Skeletal muscle tissue (tissue), 4 donors: Measurements from ENCODE around the gene EVI5L. TPM values are rescaled to one million over a fixed set of nuclear protein-coding genes. Genes with fewer than 3 reads are reported as not detected.

Source experiments
- H3K27ac ChIP-seq: one replicate; pipeline ENCODE4 v1.7.0; 2013; ENCODE audit warnings: mild to moderate bottlenecking, low read depth, low read length, inconsistent platforms
- H3K27me3 ChIP-seq, 3 donors: one replicate each; pipeline ENCODE4 v1.7.0; 2013; ENCODE audit warnings: low read length in 3 of 3; ENCODE audit not compliant: control insufficient read depth in 3 of 3, insufficient read depth in 3 of 3
- H3K36me3 ChIP-seq, 3 donors: one replicate each; pipeline ENCODE4 v1.7.0; 2013; ENCODE audit warnings: low read length in 3 of 3; ENCODE audit not compliant: control insufficient read depth in 3 of 3, insufficient read depth in 3 of 3
- H3K4me1 ChIP-seq, 3 donors: one replicate each; pipeline ENCODE4 v1.7.0; 2013; ENCODE audit warnings: low read length in 3 of 3, mild to moderate bottlenecking in 3 of 3; ENCODE audit not compliant: control insufficient read depth in 3 of 3, insufficient read depth in 3 of 3
- H3K4me3 ChIP-seq, 3 donors: one replicate each; pipeline ENCODE4 v1.7.0; 2013; ENCODE audit warnings: low read length in 3 of 3
- H3K9ac ChIP-seq, 3 donors: one replicate each; pipeline ENCODE4 v1.7.0; 2013; ENCODE audit warnings: low read length in 3 of 3, mild to moderate bottlenecking in 3 of 3, moderate library complexity in 2 of 3, low read depth in 1 of 3
- H3K9me3 ChIP-seq, 3 donors: one replicate each; pipeline ENCODE4 v1.7.0; 2013; ENCODE audit warnings: low read length in 3 of 3; ENCODE audit not compliant: control insufficient read depth in 3 of 3
- total RNA-seq: library from RNA; depleted of rRNA; stranded (reverse); fragments of >200 nt; gene quantifications from one replicate; pipeline ENCODE4 v1.2.3, GENCODE V29; 2014
- donor health status: Osteomylitis.

EVI5L gene
- total RNA-seq, 1 donor from 2014 or later, result 9.4 TPM

DNA sequence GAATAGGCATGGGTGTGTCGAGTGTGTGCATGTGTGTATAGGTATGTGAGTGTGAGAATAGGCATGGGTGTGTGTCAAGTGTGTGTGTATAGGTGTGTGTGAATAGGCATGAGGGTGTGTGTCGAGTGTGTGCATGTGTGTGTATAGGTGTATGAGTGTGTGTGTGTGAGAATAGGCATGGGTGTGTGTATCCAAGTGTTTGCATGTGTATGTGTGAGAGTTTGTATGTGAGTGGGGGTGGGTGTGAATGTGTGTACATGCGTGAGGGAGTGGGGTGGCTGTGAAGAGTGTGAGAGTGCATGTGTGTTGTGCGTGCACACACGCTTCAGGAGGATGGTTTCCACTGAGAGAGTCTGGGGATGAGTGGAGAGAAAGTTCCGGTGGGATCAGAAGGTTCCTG, 13.5 kb downstream of the EVI5L start:
- Histone ChIP-seq H3K9me3 (peaks cover 0 to 2% (median 0%) of the 10 kb centered on the region in 3 donors), H3K4me1 (no peaks in the 10 kb centered on the region), H3K9ac (no peak overlapping the region), H3K27ac (no peak overlapping the region), H3K27me3 (no peaks in the 10 kb centered on the region), H3K4me3 (no peak overlapping the region), H3K36me3 (no peaks in the 10 kb centered on the region)

DNA sequence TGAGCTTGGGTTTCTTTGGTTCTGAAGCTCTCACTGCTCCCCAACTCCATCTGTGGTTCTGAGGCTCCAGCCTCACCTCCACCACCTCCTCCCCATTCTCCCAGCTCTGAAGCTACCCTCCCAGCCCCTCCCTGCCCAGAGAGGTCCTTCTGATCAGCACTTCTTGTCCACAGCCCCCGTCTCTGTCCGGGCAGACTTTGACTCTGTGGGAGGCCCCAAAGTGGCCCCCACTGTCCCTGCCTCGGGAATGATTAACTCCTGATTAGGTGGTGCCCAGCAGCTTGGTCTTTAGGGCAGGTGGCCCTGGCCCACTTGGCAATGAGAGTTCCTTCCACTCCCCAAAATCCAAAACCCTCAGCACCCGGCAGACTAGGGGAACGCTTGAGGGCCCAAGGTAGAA, 14.4 kb downstream of the EVI5L start:
- H3K27me3 ChIP-seq, result no peaks in the 10 kb centered on the region
- no peak overlapping the region for H3K4me3 ChIP-seq
- H3K9ac ChIP-seq, result no peak overlapping the region
- no peaks in the 10 kb centered on the region for H3K36me3 ChIP-seq
- peaks cover 0 to 5% (median 0%) of the 10 kb centered on the region in 3 donors for H3K4me1 ChIP-seq
- peaks cover 0 to 2% (median 0%) of the 10 kb centered on the region in 3 donors for H3K9me3 ChIP-seq
- no peak overlapping the region for H3K27ac ChIP-seq

DNA sequence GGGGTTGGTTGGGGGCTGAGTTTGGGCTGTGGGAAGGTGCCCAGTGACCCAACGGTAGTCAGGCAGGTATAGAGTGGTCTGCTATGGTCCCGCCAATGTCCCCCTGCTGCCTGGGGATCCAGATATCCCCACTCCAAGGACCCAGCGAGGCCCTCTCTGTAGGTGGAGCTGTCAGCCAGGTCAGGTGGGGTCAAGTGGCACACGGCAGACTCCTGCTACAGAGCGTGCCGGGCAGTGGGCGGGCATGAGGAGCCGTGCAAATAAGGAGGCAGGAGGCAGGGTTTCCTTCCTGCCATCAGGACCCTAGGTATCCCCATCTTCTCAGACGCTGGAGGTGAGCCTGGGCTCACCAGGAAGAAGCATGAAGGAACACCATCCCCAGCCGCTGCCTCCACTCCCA, 14.9 kb downstream of the EVI5L start:
- Histone ChIP-seq H3K4me1 (peaks cover 0 to 11% (median 1%) of the 10 kb centered on the region in 3 donors), H3K4me3 (no peak overlapping the region), H3K27ac (no peak overlapping the region), H3K27me3 (no peaks in the 10 kb centered on the region), H3K9ac (no peak overlapping the region), H3K9me3 (peaks cover 0 to 2% (median 0%) of the 10 kb centered on the region in 3 donors), H3K36me3 (no peaks in the 10 kb centered on the region)

- peaks cover 0 to 2% (median 0%) of the 10 kb centered on the region in 3 donors for H3K9me3 ChIP-seq
- no peak overlapping the region for H3K27ac ChIP-seq
- no peak overlapping the region for H3K4me3 ChIP-seq
- no peak overlapping the region for H3K9ac ChIP-seq
- peaks cover 0 to 17% (median 8%) of the 10 kb centered on the region in 3 donors for H3K4me1 ChIP-seq
- H3K27me3 ChIP-seq, result no peaks in the 10 kb centered on the region
- H3K36me3 ChIP-seq, result no peaks in the 10 kb centered on the region
Observed at GRCh38 chr19:7845390-7846154, 15.6 kb downstream of the EVI5L start.

- Histone ChIP-seq H3K9me3 (no peaks in the 10 kb centered on the region), H3K4me1 (peaks cover 0 to 19% (median 10%) of the 10 kb centered on the region in 3 donors), H3K9ac (no peak overlapping the region), H3K27me3 (no peaks in the 10 kb centered on the region), H3K4me3 (no peak overlapping the region), H3K36me3 (no peaks in the 10 kb centered on the region), H3K27ac (no peak overlapping the region)
Observed at GRCh38 chr19:7846155-7846646, 16.2 kb downstream of the EVI5L start.

- no peaks in the 10 kb centered on the region for H3K9me3 ChIP-seq
- H3K4me1 ChIP-seq, result peaks cover 0 to 19% (median 10%) of the 10 kb centered on the region in 3 donors
- H3K27ac ChIP-seq, result no peak overlapping the region
- no peak overlapping the region for H3K4me3 ChIP-seq
- H3K36me3 ChIP-seq, result no peaks in the 10 kb centered on the region
- H3K9ac ChIP-seq, result no peak overlapping the region
- H3K27me3 ChIP-seq, result no peaks in the 10 kb centered on the region
Observed at GRCh38 chr19:7847664-7848063, 17.6 kb downstream of the EVI5L start.

- no peak overlapping the region for H3K4me3 ChIP-seq
- H3K9me3 ChIP-seq, result no peaks in the 10 kb centered on the region
- peaks cover 0 to 19% (median 10%) of the 10 kb centered on the region in 3 donors for H3K4me1 ChIP-seq
- H3K36me3 ChIP-seq, result no peaks in the 10 kb centered on the region
- H3K9ac ChIP-seq, result peak overlapping the region in 1 of 3 donors; percentile 8
- H3K27me3 ChIP-seq, result peaks cover 0 to 3% (median 0%) of the 10 kb centered on the region in 3 donors
- H3K27ac ChIP-seq, result no peak overlapping the region
Observed at GRCh38 chr19:7848779-7849457, 18.9 kb downstream of the EVI5L start.

- Histone ChIP-seq H3K27me3 (peaks cover 0 to 5% (median 0%) of the 10 kb centered on the region in 3 donors), H3K36me3 (no peaks in the 10 kb centered on the region), H3K4me3 (no peak overlapping the region), H3K9me3 (no peaks in the 10 kb centered on the region), H3K27ac (no peak overlapping the region), H3K9ac (peak overlapping the region in 1 of 3 donors; percentile 8), H3K4me1 (peaks cover 0 to 19% (median 10%) of the 10 kb centered on the region in 3 donors)
Observed at GRCh38 chr19:7849631-7849999, 19.6 kb downstream of the EVI5L start.

- H3K9ac ChIP-seq, result peak overlapping the region in 1 of 3 donors; percentile 40
Observed at GRCh38 chr19:7850000-7850813, 20.2 kb downstream of the EVI5L start.

More at GRCh38 chr19:7850000-7850813, 20.2 kb downstream of the EVI5L start:
- peaks cover 0 to 8% (median 1%) of the 10 kb centered on the region in 3 donors for H3K27me3 ChIP-seq
- H3K36me3 ChIP-seq, result no peaks in the 10 kb centered on the region
- no peak overlapping the region for H3K27ac ChIP-seq
- H3K4me1 ChIP-seq, result peaks cover 0 to 19% (median 10%) of the 10 kb centered on the region in 3 donors
- no peaks in the 10 kb centered on the region for H3K9me3 ChIP-seq
- H3K4me3 ChIP-seq, result no peak overlapping the region
